GM12892 (cell line): ENCODE results near the gene S100A12.

Source experiments
- POLR2A ChIP-seq: IDR thresholded peaks from 2 replicates; pipeline ENCODE4 v1.6.1; 2011; ENCODE audit warnings: low read depth, low read length, control low read depth
- POLR2AphosphoS5 ChIP-seq: IDR thresholded peaks from 2 replicates; pipeline ENCODE4 v1.6.1; 2011; ENCODE audit warnings: low read depth, low read length, control low read depth

GRCh38 chr1:153340356-153340755 lies 35.1 kb downstream of the S100A12 start:
- TF ChIP-seq POLR2A: no peak
- no peak for TF ChIP-seq POLR2AphosphoS5
